Activated naive CD4-positive, alpha-beta T cell treated with anti-CD3 and anti-CD28 coated beads, Interleukin-2, amount 10 ng/mL, durations not matched to agents 7 days and 5 days (primary cell): ENCODE measurements around the gene DNAJB2.
A peak's percentile ranks its signal among the peaks of the same experiment; 100 is the strongest.

Experiments used
- CTCF ChIA-PET: fragments of 350-600 bp; sonication (Branson Sonifier 250); formaldehyde crosslinking; loops from one replicate; lab custom pipeline; 2021; ENCODE audit warnings: antibody characterized with exemption; lab: Charles Lee
- DNase-seq: peaks from one replicate; pipeline ENCODE4 v3.0.0-alpha.2; 2020
- H3K27ac Mint-ChIP-seq: one replicate; pipeline ENCODE4 v1.8.0; 2021; ENCODE audit warnings: mild to moderate bottlenecking, moderate library complexity, mixed read lengths
- H3K27me3 Mint-ChIP-seq: one replicate; pipeline ENCODE4 v1.8.0; 2021; ENCODE audit warnings: mild to moderate bottlenecking, mixed read lengths
- H3K36me3 Mint-ChIP-seq: one replicate; pipeline ENCODE4 v1.8.0; 2021; ENCODE audit warnings: mixed read lengths
- H3K4me1 Mint-ChIP-seq: one replicate; pipeline ENCODE4 v1.8.0; 2021; ENCODE audit warnings: mixed read lengths
- H3K4me3 Mint-ChIP-seq: one replicate; pipeline ENCODE4 v1.8.0; 2021; ENCODE audit warnings: mild to moderate bottlenecking, moderate library complexity, mixed read lengths
- H3K9me3 Mint-ChIP-seq: one replicate; pipeline ENCODE4 v1.8.0; 2021; ENCODE audit warnings: mixed read lengths

The DNAJB2 gene

DNA sequence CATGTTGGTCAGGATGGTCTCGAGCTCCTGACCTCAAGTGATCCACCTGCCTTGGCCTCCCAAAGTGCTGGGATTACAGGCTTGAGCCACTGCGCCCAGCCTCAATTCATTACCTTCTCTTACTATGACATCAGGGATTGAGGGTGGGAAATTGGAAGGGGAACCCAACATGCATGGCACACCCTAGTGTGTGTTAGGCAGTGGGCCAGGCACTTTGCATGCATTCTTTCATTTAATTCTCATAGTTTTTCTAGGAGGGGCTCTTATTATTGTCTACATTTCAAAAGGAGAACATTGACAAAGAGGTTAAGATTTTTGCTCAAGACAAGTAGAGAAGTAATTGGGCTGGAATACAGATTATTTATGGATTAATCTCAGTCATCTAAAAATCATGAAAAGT, 10.9 kb upstream of the DNAJB2 start:
- Mint-ChIP-seq H3K4me1 (no peaks in the 10 kb centered on the region), H3K36me3 (no peaks in the 10 kb centered on the region), H3K27me3 (peaks cover 54% of the 10 kb centered on the region), H3K9me3 (no peaks in the 10 kb centered on the region), H3K4me3 (no peak overlapping the region), H3K27ac (no peak overlapping the region)
- CTCF ChIA-PET: interaction anchor here (1.7 to 3.3 kb wide), 2 partner anchors 9 to 26 kb away, joined by 4 to 12 read pairs; no protein-coding TSS in a partner anchor
- no peak for DNase-seq

DNA sequence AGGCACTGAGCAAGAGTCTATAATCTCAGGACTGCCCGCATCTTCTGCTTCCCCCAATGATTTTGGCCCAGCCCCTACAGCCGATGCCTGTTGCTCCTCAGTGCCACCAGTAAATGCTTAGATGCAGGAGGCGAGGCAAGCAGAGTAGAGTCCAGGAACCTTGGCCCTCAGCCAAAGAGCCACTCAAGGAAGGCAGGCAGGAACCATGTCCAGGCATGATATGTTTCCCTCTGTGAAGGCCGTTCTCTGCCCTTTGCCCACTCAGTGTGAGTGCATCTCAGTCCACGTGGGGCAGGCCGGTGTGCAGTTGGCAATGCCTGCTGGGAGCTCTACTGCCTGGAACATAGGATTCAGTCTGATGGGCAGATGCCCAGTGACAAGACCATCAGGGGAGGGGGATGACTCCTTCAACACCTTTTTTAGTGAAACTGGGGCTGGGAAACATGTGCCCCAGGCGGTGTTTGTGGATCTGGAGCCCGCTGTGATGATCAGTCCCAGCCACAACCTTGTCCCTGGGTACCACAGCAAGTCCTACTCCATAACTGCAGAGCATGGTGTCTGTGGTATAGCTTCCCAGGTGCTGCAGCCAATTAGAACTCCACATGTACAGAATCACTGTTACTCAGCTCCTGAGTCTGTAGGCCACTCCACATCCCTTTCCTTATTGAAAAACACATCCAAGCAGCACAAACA, 9.7 kb upstream of the DNAJB2 start:
- Mint-ChIP-seq H3K27me3 (peaks cover 61% of the 10 kb centered on the region), H3K4me3 (no peak overlapping the region), H3K4me1 (no peaks in the 10 kb centered on the region), H3K27ac (no peak overlapping the region), H3K9me3 (no peaks in the 10 kb centered on the region), H3K36me3 (no peaks in the 10 kb centered on the region)
- DNase-seq: no peak
- CTCF ChIA-PET: interaction anchor here (1.7 to 2.3 kb wide), 2 partner anchors 8 to 26 kb away, joined by 4 to 9 read pairs; no protein-coding TSS in a partner anchor

DNA sequence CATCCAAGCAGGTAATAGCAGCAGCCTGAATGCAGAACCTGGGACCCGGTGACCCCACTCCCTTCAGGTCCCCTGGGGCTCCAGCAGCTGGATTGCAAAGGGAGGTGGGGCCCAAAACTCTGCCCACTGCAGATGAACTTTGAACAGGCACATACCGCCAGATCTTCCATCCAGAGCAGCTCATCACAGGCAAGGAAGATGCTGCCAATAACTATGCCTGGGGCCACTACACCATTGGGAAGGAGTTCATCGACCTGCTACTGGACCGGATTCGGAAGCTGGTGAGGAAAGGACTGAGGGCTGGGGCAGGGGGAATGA, 9.2 kb upstream of the DNAJB2 start:
- Mint-ChIP-seq H3K9me3 (no peaks in the 10 kb centered on the region), H3K36me3 (no peaks in the 10 kb centered on the region), H3K27me3 (peaks cover 65% of the 10 kb centered on the region), H3K4me3 (no peak overlapping the region), H3K27ac (no peak overlapping the region), H3K4me1 (no peaks in the 10 kb centered on the region)
- DNase-seq: no peak
- CTCF ChIA-PET: interaction anchor here (1.7 to 2.3 kb wide), 2 partner anchors 8 to 25 kb away, joined by 4 to 9 read pairs; no protein-coding TSS in a partner anchor

DNA sequence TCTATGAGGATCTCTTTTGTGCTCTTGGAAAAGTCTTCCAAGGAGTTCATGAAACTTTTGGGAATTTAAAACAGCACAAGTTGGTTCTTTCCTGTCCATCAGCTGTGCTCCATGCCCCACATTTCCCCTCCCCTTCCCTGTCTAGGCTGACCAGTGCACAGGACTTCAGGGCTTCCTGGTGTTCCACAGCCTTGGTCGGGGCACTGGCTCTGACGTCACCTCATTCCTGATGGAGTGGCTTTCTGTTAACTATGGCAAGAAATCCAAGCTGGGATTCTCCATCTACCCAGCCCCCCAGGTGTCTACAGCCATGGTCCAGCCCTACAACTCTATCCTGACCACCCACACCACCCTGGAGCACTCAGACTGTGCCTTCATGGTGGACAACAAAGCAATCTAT, 8.1 kb upstream of the DNAJB2 start:
- Mint-ChIP-seq H3K36me3 (no peaks in the 10 kb centered on the region), H3K4me3 (no peak overlapping the region), H3K27ac (no peak overlapping the region), H3K27me3 (peaks cover 65% of the 10 kb centered on the region), H3K9me3 (no peaks in the 10 kb centered on the region), H3K4me1 (no peaks in the 10 kb centered on the region)
- CTCF ChIA-PET: interaction anchor here (2.3 kb wide), 1 partner anchor 24 kb away, joined by 9 read pairs; no protein-coding TSS in a partner anchor
- DNase-seq: no peak

DNA sequence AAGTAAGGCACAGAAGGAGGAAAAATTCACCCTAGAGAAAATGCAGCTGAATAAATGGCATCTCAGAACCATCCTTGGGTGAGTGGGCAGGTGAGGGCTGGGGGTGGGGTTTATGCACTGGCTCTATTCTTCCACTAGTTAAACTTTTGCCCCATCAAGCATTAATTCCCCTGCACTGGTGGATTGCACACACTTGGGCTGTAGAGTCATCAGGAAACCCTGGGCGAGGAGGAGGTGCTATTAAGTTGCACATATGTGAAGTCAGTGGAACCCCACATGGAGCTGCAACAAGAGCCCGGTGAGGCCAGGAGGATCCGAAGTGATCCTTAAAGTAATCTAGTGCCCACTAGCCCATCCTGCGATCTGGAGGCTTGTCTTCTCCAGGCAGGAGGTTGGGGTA, 6.8 kb upstream of the DNAJB2 start:
- Mint-ChIP-seq H3K36me3 (no peaks in the 10 kb centered on the region), H3K4me3 (no peak overlapping the region), H3K4me1 (peaks cover 3% of the 10 kb centered on the region), H3K27me3 (peaks cover 54% of the 10 kb centered on the region), H3K27ac (no peak overlapping the region), H3K9me3 (no peaks in the 10 kb centered on the region)
- DNase-seq: no peak
- CTCF ChIA-PET: interaction anchor here (1.1 kb wide), 1 partner anchor 22 kb away, joined by 5 read pairs; no protein-coding TSS in a partner anchor

DNA sequence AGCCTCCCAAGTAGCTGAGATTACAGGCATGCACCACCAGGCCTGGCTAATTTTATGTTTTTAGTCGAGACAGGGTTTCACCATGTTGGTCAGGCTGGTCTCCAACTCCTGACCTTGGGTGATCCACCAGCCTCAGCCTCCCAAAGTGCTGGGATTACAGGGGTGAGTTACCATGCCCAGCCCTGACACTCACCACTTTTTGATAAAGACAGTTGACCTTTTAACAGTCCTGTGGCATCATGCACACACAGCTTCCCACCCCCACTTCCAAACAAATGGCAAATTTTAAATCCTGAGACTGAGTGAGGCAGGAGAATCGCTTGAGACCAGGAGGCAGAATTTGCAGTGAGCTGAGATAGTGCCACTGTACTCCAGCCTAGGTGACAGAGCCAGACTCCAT, 6.2 kb upstream of the DNAJB2 start:
- CTCF ChIA-PET: interaction anchor here (0.7 to 14.8 kb wide), 3 partner anchors 22 to 1461 kb away, joined by 3 to 267 read pairs (median 5); no protein-coding TSS in a partner anchor

DNA sequence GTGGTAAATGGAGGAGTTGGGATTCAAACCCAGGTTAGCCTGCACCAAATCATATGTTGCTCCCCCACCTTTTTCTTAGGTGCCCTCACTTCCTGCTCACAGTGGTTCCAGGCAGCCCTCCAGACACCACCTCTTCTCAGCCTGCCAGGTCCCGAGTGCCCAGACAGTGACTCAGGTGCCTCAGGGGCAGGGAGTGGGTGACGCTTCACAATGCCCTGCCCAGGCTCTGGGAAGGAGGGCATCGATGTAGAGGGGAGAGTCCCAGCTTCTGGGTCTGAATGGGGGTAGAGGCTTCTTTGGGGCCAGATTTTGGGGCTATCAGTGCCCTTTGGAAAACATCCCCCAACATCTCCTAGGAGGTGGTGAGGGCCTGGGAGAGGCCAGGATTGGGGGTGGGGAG, 5.2 kb upstream of the DNAJB2 start:
- DNase-seq: no peak
- H3K4me1 Mint-ChIP-seq: peaks cover 19% of the 10 kb centered on the region
- H3K36me3 Mint-ChIP-seq: no peaks in the 10 kb centered on the region
- CTCF ChIA-PET: interaction anchor here (14.8 kb wide), 1 partner anchor 21 kb away, joined by 267 read pairs; no protein-coding TSS in a partner anchor
- no peaks in the 10 kb centered on the region for H3K9me3 Mint-ChIP-seq
- H3K4me3 Mint-ChIP-seq: no peak overlapping the region
- H3K27me3 Mint-ChIP-seq: peaks cover 54% of the 10 kb centered on the region
- no peak overlapping the region for H3K27ac Mint-ChIP-seq

More for the DNA sequence above, 6.2 kb upstream of the DNAJB2 start:
- Mint-ChIP-seq H3K36me3 (no peaks in the 10 kb centered on the region), H3K4me1 (peaks cover 10% of the 10 kb centered on the region), H3K27ac (no peak overlapping the region), H3K4me3 (no peak overlapping the region), H3K27me3 (peaks cover 54% of the 10 kb centered on the region), H3K9me3 (no peaks in the 10 kb centered on the region)
- DNase-seq: no peak

DNA sequence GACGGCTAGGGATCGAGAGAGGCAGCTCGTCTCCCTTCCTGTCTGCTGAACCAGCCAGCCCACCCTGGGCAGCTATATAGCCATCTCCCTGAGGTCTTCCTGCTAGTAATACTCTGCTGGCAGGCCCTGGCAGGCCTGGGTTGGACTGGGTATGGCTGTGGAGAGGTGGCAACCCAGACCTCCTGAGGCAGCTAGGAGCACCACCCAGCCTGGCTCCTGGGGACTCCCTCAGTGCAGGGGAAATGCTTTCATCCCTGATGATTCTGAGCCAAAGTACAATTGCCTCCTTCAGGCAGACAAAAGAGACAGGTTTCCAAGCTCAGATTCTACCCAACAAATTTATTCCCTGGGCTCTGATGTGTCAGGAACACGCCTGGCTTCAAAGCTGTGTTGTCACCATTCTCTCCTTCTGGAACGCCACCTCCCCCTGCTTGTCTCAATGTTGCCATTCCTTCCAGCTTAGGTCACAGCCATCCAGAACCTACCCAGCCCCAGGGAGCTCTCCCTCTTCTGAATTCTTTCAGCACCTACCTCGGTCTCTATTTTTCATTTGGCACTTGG, 4.7 kb upstream of the DNAJB2 start:
- H3K4me3 Mint-ChIP-seq: no peak overlapping the region
- DNase-seq: no peak
- H3K36me3 Mint-ChIP-seq: no peaks in the 10 kb centered on the region
- H3K27me3 Mint-ChIP-seq: peaks cover 51% of the 10 kb centered on the region
- H3K9me3 Mint-ChIP-seq: no peaks in the 10 kb centered on the region
- peaks cover 21% of the 10 kb centered on the region for H3K4me1 Mint-ChIP-seq
- CTCF ChIA-PET: interaction anchor here (14.8 kb wide), 1 partner anchor 21 kb away, joined by 267 read pairs; no protein-coding TSS in a partner anchor
- no peak overlapping the region for H3K27ac Mint-ChIP-seq

DNA sequence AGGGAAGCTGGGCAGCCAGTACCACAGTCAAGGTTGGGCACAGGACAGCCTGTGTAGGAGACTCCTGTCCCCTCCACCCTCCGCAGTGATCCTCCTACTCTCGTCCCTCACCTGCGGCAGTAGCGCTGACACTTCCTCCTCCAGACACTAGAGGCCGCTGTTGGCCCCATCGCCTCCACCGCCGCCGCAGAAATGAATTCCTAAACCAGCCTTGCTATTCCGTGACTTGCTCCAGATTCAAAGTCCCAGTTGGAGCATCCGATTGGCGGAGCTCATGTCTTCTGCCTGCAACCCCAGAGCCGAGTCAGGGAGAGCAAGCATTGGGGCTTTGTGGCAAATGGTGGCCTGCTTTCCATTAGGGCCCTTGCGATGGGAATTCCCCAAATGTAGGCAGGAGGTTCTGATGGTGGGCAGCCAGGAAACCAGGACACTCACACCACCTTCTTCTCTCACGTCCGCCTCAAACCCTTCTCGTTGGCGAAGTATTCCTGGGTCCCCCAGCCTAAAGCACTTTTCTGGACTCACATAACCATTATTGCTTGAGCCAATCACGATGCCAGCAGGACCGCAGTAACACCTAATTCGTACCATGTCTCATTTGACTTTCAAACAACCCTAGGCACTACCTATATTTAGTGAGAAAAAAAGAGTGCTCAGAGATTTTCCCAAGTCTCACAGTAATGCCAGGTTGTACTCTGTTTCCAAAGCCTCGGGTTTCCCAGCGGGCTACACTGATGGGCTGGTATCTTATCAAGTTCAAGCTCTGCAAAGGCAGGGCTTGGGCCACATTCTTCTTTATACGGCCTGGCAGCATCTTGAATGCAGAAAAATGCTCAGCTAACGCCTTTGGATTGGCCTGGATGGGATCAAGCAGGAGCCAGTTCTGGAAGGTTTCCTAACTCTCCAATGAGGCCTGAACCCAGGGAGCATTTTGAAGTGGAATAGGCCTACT, 1.2 kb upstream of the DNAJB2 start:
- Mint-ChIP-seq H3K27me3 (peaks cover 18% of the 10 kb centered on the region), H3K4me1 (peaks cover 41% of the 10 kb centered on the region), H3K9me3 (no peaks in the 10 kb centered on the region), H3K4me3 (peak overlapping the region; percentile 92), H3K36me3 (peaks cover 19% of the 10 kb centered on the region), H3K27ac (peak overlapping the region; percentile 98)
- peak; percentile 81 for DNase-seq
- CTCF ChIA-PET: interaction anchor here (0.6 to 14.8 kb wide), 20 partner anchors 8 to 120 kb away, joined by 3 to 267 read pairs (median 4); partner anchors contain the start of genes ANKZF1, ATG9A, GLB1L and STK16

DNA sequence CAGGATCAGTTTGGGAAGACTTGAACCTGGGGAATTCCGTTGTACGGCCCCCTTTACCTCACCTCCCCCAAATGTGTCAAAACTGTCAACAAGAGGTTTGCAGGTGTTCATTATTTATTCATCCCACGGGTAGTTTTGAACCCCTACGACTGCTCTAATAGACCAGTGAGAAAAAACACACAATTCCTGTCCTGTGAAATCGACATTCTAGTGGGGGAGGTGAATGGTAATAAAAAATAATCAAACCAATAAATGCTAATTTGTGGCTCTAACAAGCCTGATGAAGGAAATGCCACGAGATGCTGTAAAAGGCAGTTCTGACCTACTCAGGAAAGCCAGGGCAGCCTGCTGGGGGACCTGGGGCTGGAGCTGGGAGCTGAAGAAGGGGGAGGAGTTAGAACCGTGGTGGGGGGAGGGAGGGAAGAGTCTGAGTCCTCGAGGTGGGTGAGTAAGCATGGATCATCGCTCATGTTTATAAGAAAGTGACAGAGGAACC, 463 bp upstream of the DNAJB2 start:
- DNase-seq: no peak
- peaks cover 16% of the 10 kb centered on the region for H3K27me3 Mint-ChIP-seq
- peak overlapping the region; percentile 98 for H3K27ac Mint-ChIP-seq
- H3K9me3 Mint-ChIP-seq: no peaks in the 10 kb centered on the region
- H3K36me3 Mint-ChIP-seq: peaks cover 25% of the 10 kb centered on the region
- peak overlapping the region; percentile 92 for H3K4me3 Mint-ChIP-seq
- CTCF ChIA-PET: interaction anchor here (0.6 to 14.8 kb wide), 13 partner anchors 13 to 120 kb away, joined by 3 to 267 read pairs (median 5); partner anchors contain the start of genes ANKZF1, ATG9A and TUBA4A
- peaks cover 42% of the 10 kb centered on the region for H3K4me1 Mint-ChIP-seq

DNA sequence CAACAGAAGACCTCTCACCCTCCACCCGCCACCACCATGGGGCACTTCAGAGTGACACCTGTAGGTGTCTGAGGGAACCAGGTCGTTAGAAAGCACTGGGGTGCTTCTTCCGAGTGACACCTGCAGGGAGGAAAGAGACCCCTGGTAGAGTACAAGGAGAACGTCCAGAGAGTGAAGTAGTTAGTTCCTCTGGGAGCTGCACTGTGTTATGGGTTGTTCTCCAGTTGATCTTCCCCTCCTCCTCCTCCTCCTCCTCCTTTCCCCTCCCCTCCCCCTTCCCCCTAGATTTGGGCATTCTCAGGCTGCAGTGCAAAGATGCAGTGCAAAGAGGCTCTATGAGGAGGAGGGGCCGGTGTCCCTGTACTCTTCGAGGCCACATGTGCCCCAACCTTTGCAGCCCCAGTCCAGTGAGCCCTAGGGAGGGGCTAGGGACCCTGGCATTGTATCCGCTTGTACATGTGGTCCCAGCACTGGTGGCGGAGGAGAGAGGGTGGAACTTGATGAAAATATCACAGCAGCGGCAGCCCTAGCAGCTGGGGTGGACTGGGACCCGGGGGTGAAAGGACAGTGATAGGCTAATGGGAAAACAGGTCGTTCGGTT, 850 bp downstream of the DNAJB2 start:
- CTCF ChIA-PET: interaction anchor here (1.0 to 14.8 kb wide), 5 partner anchors 15 to 85 kb away, joined by 3 to 267 read pairs (median 31); partner anchors contain the start of genes ANKZF1, ATG9A and TUBA4A
- peaks cover 5% of the 10 kb centered on the region for H3K27me3 Mint-ChIP-seq
- H3K4me1 Mint-ChIP-seq: peaks cover 42% of the 10 kb centered on the region
- no peaks in the 10 kb centered on the region for H3K9me3 Mint-ChIP-seq
- H3K36me3 Mint-ChIP-seq: peaks cover 30% of the 10 kb centered on the region
- peak overlapping the region; percentile 92 for H3K4me3 Mint-ChIP-seq
- H3K27ac Mint-ChIP-seq: peak overlapping the region; percentile 98
- no peak for DNase-seq

DNA sequence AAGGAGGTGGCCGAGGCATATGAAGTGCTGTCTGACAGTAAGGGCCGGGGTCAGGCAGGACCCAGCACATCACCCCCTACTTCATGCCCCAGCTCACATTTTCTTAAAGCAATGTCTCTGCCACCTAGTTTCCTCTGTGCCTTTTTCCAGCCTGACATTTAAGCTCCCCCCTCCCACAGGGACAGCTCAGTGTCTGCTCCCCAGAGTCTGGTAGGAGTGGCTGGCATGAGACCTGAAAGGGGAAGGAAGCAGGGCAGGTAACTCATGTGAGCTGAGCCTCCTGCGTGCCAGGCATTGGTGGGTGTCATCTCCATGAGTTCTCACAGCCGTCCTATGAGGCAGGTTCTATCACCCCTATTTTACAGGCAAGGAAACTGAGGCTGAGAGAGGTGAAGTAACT, 1.5 kb downstream of the DNAJB2 start:
- CTCF ChIA-PET: interaction anchor here (1.0 to 14.8 kb wide), 4 partner anchors 15 to 32 kb away, joined by 4 to 267 read pairs (median 32); partner anchors contain the start of gene TUBA4A
- Mint-ChIP-seq H3K4me1 (peaks cover 42% of the 10 kb centered on the region), H3K27me3 (peaks cover 5% of the 10 kb centered on the region), H3K9me3 (no peaks in the 10 kb centered on the region), H3K36me3 (peaks cover 31% of the 10 kb centered on the region), H3K4me3 (peak overlapping the region; percentile 92), H3K27ac (peak overlapping the region; percentile 98)
- no peak for DNase-seq

DNA sequence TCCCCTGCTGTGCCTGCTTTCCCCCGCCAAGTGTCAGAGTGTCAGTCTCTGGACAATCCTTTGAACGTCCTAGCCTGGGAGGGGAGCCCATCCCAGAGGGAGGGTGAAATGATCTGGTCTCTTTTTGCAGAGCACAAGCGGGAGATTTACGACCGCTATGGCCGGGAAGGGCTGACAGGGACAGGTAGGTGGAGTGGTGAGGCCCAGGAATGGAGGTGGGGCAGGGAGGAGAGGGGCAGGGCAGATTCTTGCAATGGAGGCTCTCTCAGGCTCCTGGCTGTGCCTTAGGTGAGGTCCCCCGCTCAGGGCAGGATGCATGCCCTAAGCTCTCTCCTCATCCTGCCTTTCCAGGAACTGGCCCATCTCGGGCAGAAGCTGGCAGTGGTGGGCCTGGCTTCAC, 2.4 kb downstream of the DNAJB2 start:
- H3K4me3 Mint-ChIP-seq: no peak overlapping the region
- peak; percentile 16 for DNase-seq
- H3K36me3 Mint-ChIP-seq: peaks cover 31% of the 10 kb centered on the region
- H3K27me3 Mint-ChIP-seq: peaks cover 5% of the 10 kb centered on the region
- peaks cover 42% of the 10 kb centered on the region for H3K4me1 Mint-ChIP-seq
- no peak overlapping the region for H3K27ac Mint-ChIP-seq
- CTCF ChIA-PET: interaction anchor here (1.0 to 14.8 kb wide), 2 partner anchors 14 to 20 kb away, joined by 4 to 267 read pairs; no protein-coding TSS in a partner anchor
- H3K9me3 Mint-ChIP-seq: no peaks in the 10 kb centered on the region
